Gastrocnemius medialis (tissue), 4 donors: ENCODE data around the gene EDARADD.

Experiments
- POLR2A ChIP-seq, 2 donors: fragments of 450-650 bp; IDR thresholded peaks; one replicate each; pipeline ENCODE4 v1.6.1; 2017; ENCODE audit warnings: antibody characterized with exemption in 2 of 2, mild to moderate bottlenecking in 2 of 2, moderate library complexity in 2 of 2
- TF ChIP-seq, protein P1 (sequence below), 5 experiments: fragments of 450-650 bp in 3 of 5; fragments of 200-600 bp in 2 of 5; sonication (generic) in 2 of 5; IDR thresholded peaks in 4 of 5; conservative IDR thresholded peaks in 1 of 5; 1 replicate in 4 of 5; 2 replicates in 1 of 5; pipeline ENCODE4 v1.5.1; 2016 to 2019; ENCODE audit warnings: antibody characterized with exemption in 5 of 5, mild to moderate bottlenecking in 3 of 5, moderate library complexity in 3 of 5

DNA sequence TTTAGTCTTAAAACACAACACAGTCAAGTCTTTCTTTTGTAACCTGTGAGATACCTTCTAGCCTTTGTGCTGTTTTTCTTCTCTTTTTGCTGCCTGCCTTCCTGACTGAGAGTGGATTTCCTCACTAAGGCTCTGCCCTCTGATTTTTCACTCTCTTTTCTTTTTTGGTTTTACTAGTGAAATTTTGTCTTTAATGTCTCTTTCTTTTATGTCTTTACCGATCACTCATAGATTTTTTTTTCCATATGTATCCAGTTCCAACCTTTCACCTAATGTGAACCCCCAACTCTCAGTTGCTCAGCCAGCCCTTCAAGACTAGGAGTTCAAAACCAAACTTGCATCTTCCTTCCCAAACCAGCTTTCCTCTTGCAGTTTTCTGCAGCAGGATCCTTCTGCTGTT, 136.2 kb downstream of the EDARADD start:
- TF ChIP-seq, protein P1, sequence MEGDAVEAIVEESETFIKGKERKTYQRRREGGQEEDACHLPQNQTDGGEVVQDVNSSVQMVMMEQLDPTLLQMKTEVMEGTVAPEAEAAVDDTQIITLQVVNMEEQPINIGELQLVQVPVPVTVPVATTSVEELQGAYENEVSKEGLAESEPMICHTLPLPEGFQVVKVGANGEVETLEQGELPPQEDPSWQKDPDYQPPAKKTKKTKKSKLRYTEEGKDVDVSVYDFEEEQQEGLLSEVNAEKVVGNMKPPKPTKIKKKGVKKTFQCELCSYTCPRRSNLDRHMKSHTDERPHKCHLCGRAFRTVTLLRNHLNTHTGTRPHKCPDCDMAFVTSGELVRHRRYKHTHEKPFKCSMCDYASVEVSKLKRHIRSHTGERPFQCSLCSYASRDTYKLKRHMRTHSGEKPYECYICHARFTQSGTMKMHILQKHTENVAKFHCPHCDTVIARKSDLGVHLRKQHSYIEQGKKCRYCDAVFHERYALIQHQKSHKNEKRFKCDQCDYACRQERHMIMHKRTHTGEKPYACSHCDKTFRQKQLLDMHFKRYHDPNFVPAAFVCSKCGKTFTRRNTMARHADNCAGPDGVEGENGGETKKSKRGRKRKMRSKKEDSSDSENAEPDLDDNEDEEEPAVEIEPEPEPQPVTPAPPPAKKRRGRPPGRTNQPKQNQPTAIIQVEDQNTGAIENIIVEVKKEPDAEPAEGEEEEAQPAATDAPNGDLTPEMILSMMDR (IDR thresholded peaks at IDR 0.05 in 4 of 5, conservative IDR thresholded peaks at IDR 0.05 in 1 of 5): no peak
- TF ChIP-seq POLR2A (IDR thresholded peaks at IDR 0.05): no peak
